Osteoblast (primary cell): Measurements from ENCODE around the gene MEGF8. TPM values are rescaled to one million over a fixed set of nuclear protein-coding genes. Genes with fewer than 3 reads are reported as not detected.
A peak's percentile ranks its signal among the peaks of the same experiment; 100 is the strongest.

Source experiments
- DNase-seq: peaks from one replicate; pipeline ENCODE4 v3.0.0; 2011; ENCODE audit warnings: low spot score, mixed read lengths; ENCODE audit not compliant: insufficient read length; ENCODE audit errors: missing footprints
- H2AFZ ChIP-seq: 2 replicates; pipeline ENCODE4 v1.6.0; 2011; ENCODE audit warnings: mild to moderate bottlenecking, low read length
- H3K27ac ChIP-seq: 2 replicates; pipeline ENCODE4 v1.5.1; 2011; ENCODE audit warnings: mild to moderate bottlenecking, low read depth, low read length, moderate library complexity
- H3K27me3 ChIP-seq: 2 replicates; pipeline ENCODE4 v1.6.0; 2012; ENCODE audit warnings: mild to moderate bottlenecking, control low read depth, inconsistent platforms, low read length, moderate library complexity; ENCODE audit not compliant: insufficient read depth
- H3K36me3 ChIP-seq: 2 replicates; pipeline ENCODE4 v1.5.1; 2011; ENCODE audit warnings: mild to moderate bottlenecking, low read length, control low read depth, moderate library complexity; ENCODE audit not compliant: insufficient read depth
- H3K4me1 ChIP-seq: 2 replicates; pipeline ENCODE4 v1.5.1; 2011; ENCODE audit warnings: mild to moderate bottlenecking, low read length, control low read depth, moderate library complexity; ENCODE audit not compliant: insufficient read depth
- H3K4me2 ChIP-seq: 2 replicates; pipeline ENCODE4 v1.6.0; 2011; ENCODE audit warnings: mild to moderate bottlenecking, low read length; ENCODE audit not compliant: insufficient read depth
- H3K4me3 ChIP-seq: fragments of 200-600 bp; sonication (generic); 3 replicates; pipeline ENCODE4 v1.5.1; 2012; ENCODE audit warnings: mild to moderate bottlenecking, low read length, inconsistent platforms; ENCODE audit not compliant: insufficient read depth
- H3K79me2 ChIP-seq: 2 replicates; pipeline ENCODE4 v1.6.0; 2012; ENCODE audit warnings: mild to moderate bottlenecking, low read length, control low read depth, inconsistent platforms; ENCODE audit not compliant: insufficient read depth
- H3K9me3 ChIP-seq: 2 replicates; pipeline ENCODE4 v1.5.1; 2011; ENCODE audit warnings: low read depth, low read length, control low read depth
- H4K20me1 ChIP-seq: 2 replicates; pipeline ENCODE4 v1.6.0; 2012; ENCODE audit warnings: mild to moderate bottlenecking, low read length, control low read depth; ENCODE audit not compliant: insufficient read depth
- CTCF ChIP-seq: IDR thresholded peaks from 2 replicates; pipeline ENCODE4 v1.5.1; 2011; ENCODE audit warnings: mild to moderate bottlenecking, low read depth, low read length, moderate library complexity; ENCODE audit errors: extremely low read depth
- total RNA-seq: library from RNA; depleted of rRNA; stranded (reverse); fragments of >200 nt; gene quantifications from 2 replicates; pipeline ENCODE4 v1.2.3, GENCODE V29; 2012

Gene MEGF8
- total RNA-seq, 1 donor, result 30.0 TPM

- Histone ChIP-seq H2AFZ (no peak overlapping the region), H3K36me3 (no peaks in the 10 kb centered on the region), H3K4me1 (no peaks in the 10 kb centered on the region), H3K4me3 (no peak overlapping the region), H3K27ac (no peak overlapping the region), H3K27me3 (no peaks in the 10 kb centered on the region), H4K20me1 (no peaks in the 10 kb centered on the region), H3K4me2 (no peak overlapping the region), H3K9me3 (no peaks in the 10 kb centered on the region), H3K79me2 (no peaks in the 10 kb centered on the region)
- TF ChIP-seq CTCF, result no peak
- peak; percentile 64 for DNase-seq
Measured at GRCh38 chr19:42353341-42354015, 28.0 kb downstream of the MEGF8 start.

GRCh38 chr19:42355896-42356295, 30.5 kb downstream of the MEGF8 start:
- TF ChIP-seq CTCF, result no peak
- H3K4me2 ChIP-seq, result no peak overlapping the region

GRCh38 chr19:42356686-42357085, 31.3 kb downstream of the MEGF8 start:
- no peak overlapping the region for H2AFZ ChIP-seq
- H3K9me3 ChIP-seq, result no peaks in the 10 kb centered on the region
- H4K20me1 ChIP-seq, result no peaks in the 10 kb centered on the region
- H3K79me2 ChIP-seq, result no peaks in the 10 kb centered on the region
- no peaks in the 10 kb centered on the region for H3K36me3 ChIP-seq
- no peak overlapping the region for H3K4me3 ChIP-seq
- no peaks in the 10 kb centered on the region for H3K4me1 ChIP-seq
- TF ChIP-seq CTCF, result no peak
- DNase-seq, result peak; percentile 72
- H3K27me3 ChIP-seq, result no peaks in the 10 kb centered on the region
- no peak overlapping the region for H3K4me2 ChIP-seq
- no peak overlapping the region for H3K27ac ChIP-seq

More at GRCh38 chr19:42355896-42356295, 30.5 kb downstream of the MEGF8 start:
- no peaks in the 10 kb centered on the region for H3K27me3 ChIP-seq
- H3K4me3 ChIP-seq, result no peak overlapping the region
- H2AFZ ChIP-seq, result no peak overlapping the region
- H3K4me1 ChIP-seq, result no peaks in the 10 kb centered on the region
- no peak overlapping the region for H3K27ac ChIP-seq
- H3K36me3 ChIP-seq, result no peaks in the 10 kb centered on the region
- no peaks in the 10 kb centered on the region for H3K9me3 ChIP-seq
- H4K20me1 ChIP-seq, result no peaks in the 10 kb centered on the region
- peak; percentile 46 for DNase-seq
- H3K79me2 ChIP-seq, result no peaks in the 10 kb centered on the region

- no peaks in the 10 kb centered on the region for H3K27me3 ChIP-seq
- no peak overlapping the region for H2AFZ ChIP-seq
- H3K27ac ChIP-seq, result no peak overlapping the region
- H3K36me3 ChIP-seq, result no peaks in the 10 kb centered on the region
- no peak for TF ChIP-seq CTCF
- H3K4me1 ChIP-seq, result no peaks in the 10 kb centered on the region
- H4K20me1 ChIP-seq, result no peaks in the 10 kb centered on the region
- no peak for DNase-seq
- H3K4me2 ChIP-seq, result no peak overlapping the region
- H3K9me3 ChIP-seq, result no peaks in the 10 kb centered on the region
- H3K4me3 ChIP-seq, result no peak overlapping the region
- H3K79me2 ChIP-seq, result no peaks in the 10 kb centered on the region
Measured at GRCh38 chr19:42357290-42357689, 31.9 kb downstream of the MEGF8 start.
